HepG2 (cell line): ENCODE measurements around the gene NME8. TPM values are rescaled to one million over a fixed set of nuclear protein-coding genes. Genes with fewer than 3 reads are reported as not detected.

Experiments
- ATM ChIP-seq: fragments of 450-650 bp; IDR thresholded peaks from 2 replicates; pipeline ENCODE4 v1.7.1; 2017; ENCODE audit warnings: mild to moderate bottlenecking, borderline replicate concordance
- FOXC1 ChIP-seq: sonication (generic); formaldehyde crosslinking; IDR thresholded peaks from 2 replicates; pipeline ENCODE4 v1.8.0; 2022; ENCODE audit warnings: mild to moderate bottlenecking, missing genetic modification reagents, borderline replicate concordance
- IRF9 ChIP-seq: sonication (generic); formaldehyde crosslinking; IDR thresholded peaks from 2 replicates; pipeline ENCODE4 v1.8.0; 2022; ENCODE audit warnings: missing genetic modification reagents, mild to moderate bottlenecking, borderline replicate concordance
- JARID2 ChIP-seq: sonication (generic); formaldehyde crosslinking; IDR thresholded peaks from 2 replicates; pipeline ENCODE4 v1.8.1; 2023; ENCODE audit warnings: missing genetic modification reagents, inconsistent platforms; ENCODE audit not compliant: insufficient replicate concordance
- XBP1 ChIP-seq: sonication (generic); formaldehyde crosslinking; IDR thresholded peaks from 2 replicates; pipeline ENCODE4 v1.5.0; 2020; ENCODE audit warnings: missing genetic modification reagents
- ZNF138 ChIP-seq: sonication (generic); formaldehyde crosslinking; IDR thresholded peaks from 2 replicates; pipeline ENCODE4 v1.5.0; 2020; ENCODE audit warnings: mild to moderate bottlenecking, low read depth, missing genetic modification reagents
- ZNF24 ChIP-seq: fragments of 450-650 bp; IDR thresholded peaks from 2 replicates; pipeline ENCODE4 v1.6.1; 2017; ENCODE audit warnings: antibody characterized with exemption, mild to moderate bottlenecking
- ZNF33B ChIP-seq: sonication (generic); formaldehyde crosslinking; IDR thresholded peaks from 2 replicates; pipeline ENCODE4 v1.5.1; 2020; ENCODE audit warnings: mild to moderate bottlenecking, missing genetic modification reagents
- ZNF563 ChIP-seq: sonication (generic); formaldehyde crosslinking; IDR thresholded peaks from 2 replicates; pipeline ENCODE4 v1.8.0; 2022; ENCODE audit warnings: mild to moderate bottlenecking, moderate library complexity, missing genetic modification reagents
- polyA plus RNA-seq, 8 experiments: library from polyadenylated mRNA; depleted of rRNA in 3 of 8; stranded (reverse) in 7 of 8; unstranded in 1 of 8; fragments of >200 nt; fragmentation: Illumina TruSeq in 4 of 8; extraction: Trizol in 4 of 8; gene quantifications; 2 replicates each; pipeline versions ENCODE4 v1.2.1 to v1.2.3, GENCODE V29; 2011 to 2016; ENCODE audit warnings: low read depth in 4 of 8, missing spikeins in 1 of 8, mixed read lengths in 1 of 8; ENCODE audit not compliant: insufficient read depth in 1 of 8
- total RNA-seq, 5 experiments: library from RNA; depleted of rRNA; stranded (reverse); fragments of >200 nt; fragmentation: Illumina TruSeq; extraction: Trizol; gene quantifications; 2 replicates each; pipeline ENCODE4 v1.2.3, GENCODE V29; 2016; ENCODE audit warnings: low read depth in 1 of 5
- TF ChIP-seq, protein P1 (sequence below): sonication (generic); formaldehyde crosslinking; IDR thresholded peaks from 2 replicates; pipeline ENCODE4 v1.8.0; 2022; ENCODE audit warnings: missing genetic modification reagents, mild to moderate bottlenecking, moderate library complexity, borderline replicate concordance
- TF ChIP-seq, protein P2 (sequence below): sonication (generic); formaldehyde crosslinking; IDR thresholded peaks from 2 replicates; pipeline ENCODE4 v1.9.0; 2021; ENCODE audit warnings: missing genetic modification reagents, borderline replicate concordance
- TF ChIP-seq, protein P3 (sequence below): sonication (generic); formaldehyde crosslinking; IDR thresholded peaks from 2 replicates; pipeline ENCODE4 v1.4.0; 2020; ENCODE audit warnings: missing genetic modification reagents

NME8 gene
- total and polyA plus RNA-seq, 2 of the 13 experiments (the other 11 are each of a cell fraction or from before 2014, with no cell fraction given), result not detected

DNA sequence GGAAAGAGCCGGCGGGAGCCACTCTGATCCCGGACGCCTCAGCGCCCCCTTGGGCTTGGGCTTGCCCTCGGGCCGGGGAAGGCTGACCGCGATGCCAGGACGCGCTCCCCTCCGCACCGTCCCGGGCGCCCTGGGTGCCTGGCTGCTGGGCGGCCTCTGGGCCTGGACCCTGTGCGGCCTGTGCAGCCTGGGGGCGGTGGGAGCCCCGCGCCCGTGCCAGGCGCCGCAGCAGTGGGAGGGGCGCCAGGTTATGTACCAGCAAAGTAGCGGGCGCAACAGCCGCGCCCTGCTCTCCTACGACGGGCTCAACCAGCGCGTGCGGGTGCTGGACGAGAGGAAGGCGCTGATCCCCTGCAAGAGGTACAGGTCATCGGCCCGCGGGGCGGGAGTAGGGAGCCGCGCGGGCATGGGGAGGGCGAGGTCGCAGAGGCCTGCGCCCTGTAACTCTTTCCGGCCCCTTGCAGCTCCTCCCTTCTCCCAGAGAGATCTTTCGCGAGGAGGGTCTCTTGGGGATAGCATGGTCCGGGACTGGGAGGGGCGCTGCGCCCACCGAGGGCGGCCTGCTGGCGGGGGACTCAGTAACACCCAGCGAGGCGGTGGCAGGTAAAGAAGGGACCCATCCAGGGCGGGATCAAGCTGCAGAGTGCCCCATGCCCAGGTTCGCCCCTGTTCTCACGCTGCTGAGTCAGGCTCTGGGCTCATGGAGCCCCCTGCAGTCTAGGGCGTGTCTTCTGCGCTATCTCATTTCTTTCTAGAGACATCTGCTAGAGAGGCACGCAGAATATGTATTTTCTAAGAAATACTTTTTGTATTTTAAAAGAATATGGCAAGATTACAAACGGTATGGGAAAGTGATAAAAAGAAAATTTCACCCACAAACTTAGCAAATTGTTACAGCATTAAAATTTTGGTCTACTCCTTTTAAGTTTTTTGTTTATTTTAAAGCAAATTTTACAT lies 72.7 kb downstream of the NME8 start (continued):
- TF ChIP-seq, protein P1, sequence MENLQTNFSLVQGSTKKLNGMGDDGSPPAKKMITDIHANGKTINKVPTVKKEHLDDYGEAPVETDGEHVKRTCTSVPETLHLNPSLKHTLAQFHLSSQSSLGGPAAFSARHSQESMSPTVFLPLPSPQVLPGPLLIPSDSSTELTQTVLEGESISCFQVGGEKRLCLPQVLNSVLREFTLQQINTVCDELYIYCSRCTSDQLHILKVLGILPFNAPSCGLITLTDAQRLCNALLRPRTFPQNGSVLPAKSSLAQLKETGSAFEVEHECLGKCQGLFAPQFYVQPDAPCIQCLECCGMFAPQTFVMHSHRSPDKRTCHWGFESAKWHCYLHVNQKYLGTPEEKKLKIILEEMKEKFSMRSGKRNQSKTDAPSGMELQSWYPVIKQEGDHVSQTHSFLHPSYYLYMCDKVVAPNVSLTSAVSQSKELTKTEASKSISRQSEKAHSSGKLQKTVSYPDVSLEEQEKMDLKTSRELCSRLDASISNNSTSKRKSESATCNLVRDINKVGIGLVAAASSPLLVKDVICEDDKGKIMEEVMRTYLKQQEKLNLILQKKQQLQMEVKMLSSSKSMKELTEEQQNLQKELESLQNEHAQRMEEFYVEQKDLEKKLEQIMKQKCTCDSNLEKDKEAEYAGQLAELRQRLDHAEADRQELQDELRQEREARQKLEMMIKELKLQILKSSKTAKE, result no peak
- TF ChIP-seq ZNF563 (CRISPR knock-in tag) (peak; percentile 80), ZNF24 (no peak), ZNF33B (no peak; the same call in 1 of the 2 replicates), ZNF138 (CRISPR knock-in tag) (0 out of 2 replicates have a peak, but pooled peaks have one; percentile 73), ATM (no peak), XBP1 (CRISPR knock-in tag) (no peak), FOXC1 (CRISPR knock-in tag) (no peak), JARID2 (no peak), IRF9 (CRISPR knock-in tag) (0 out of 2 replicates have a peak, but pooled peaks have one; percentile 16)
- TF ChIP-seq, protein P2, sequence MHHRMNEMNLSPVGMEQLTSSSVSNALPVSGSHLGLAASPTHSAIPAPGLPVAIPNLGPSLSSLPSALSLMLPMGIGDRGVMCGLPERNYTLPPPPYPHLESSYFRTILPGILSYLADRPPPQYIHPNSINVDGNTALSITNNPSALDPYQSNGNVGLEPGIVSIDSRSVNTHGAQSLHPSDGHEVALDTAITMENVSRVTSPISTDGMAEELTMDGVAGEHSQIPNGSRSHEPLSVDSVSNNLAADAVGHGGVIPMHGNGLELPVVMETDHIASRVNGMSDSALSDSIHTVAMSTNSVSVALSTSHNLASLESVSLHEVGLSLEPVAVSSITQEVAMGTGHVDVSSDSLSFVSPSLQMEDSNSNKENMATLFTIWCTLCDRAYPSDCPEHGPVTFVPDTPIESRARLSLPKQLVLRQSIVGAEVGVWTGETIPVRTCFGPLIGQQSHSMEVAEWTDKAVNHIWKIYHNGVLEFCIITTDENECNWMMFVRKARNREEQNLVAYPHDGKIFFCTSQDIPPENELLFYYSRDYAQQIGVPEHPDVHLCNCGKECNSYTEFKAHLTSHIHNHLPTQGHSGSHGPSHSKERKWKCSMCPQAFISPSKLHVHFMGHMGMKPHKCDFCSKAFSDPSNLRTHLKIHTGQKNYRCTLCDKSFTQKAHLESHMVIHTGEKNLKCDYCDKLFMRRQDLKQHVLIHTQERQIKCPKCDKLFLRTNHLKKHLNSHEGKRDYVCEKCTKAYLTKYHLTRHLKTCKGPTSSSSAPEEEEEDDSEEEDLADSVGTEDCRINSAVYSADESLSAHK, result no peak
- TF ChIP-seq, protein P3, sequence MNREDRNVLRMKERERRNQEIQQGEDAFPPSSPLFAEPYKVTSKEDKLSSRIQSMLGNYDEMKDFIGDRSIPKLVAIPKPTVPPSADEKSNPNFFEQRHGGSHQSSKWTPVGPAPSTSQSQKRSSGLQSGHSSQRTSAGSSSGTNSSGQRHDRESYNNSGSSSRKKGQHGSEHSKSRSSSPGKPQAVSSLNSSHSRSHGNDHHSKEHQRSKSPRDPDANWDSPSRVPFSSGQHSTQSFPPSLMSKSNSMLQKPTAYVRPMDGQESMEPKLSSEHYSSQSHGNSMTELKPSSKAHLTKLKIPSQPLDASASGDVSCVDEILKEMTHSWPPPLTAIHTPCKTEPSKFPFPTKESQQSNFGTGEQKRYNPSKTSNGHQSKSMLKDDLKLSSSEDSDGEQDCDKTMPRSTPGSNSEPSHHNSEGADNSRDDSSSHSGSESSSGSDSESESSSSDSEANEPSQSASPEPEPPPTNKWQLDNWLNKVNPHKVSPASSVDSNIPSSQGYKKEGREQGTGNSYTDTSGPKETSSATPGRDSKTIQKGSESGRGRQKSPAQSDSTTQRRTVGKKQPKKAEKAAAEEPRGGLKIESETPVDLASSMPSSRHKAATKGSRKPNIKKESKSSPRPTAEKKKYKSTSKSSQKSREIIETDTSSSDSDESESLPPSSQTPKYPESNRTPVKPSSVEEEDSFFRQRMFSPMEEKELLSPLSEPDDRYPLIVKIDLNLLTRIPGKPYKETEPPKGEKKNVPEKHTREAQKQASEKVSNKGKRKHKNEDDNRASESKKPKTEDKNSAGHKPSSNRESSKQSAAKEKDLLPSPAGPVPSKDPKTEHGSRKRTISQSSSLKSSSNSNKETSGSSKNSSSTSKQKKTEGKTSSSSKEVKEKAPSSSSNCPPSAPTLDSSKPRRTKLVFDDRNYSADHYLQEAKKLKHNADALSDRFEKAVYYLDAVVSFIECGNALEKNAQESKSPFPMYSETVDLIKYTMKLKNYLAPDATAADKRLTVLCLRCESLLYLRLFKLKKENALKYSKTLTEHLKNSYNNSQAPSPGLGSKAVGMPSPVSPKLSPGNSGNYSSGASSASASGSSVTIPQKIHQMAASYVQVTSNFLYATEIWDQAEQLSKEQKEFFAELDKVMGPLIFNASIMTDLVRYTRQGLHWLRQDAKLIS (CRISPR knock-in tag), result no peak
